GM23338 (cell line): ENCODE measurements around the gene BBX. TPM values are rescaled to one million over a fixed set of nuclear protein-coding genes. Genes with fewer than 3 reads are reported as not detected.

Experiments
- ATAC-seq: fragments of 200-7000 bp; cut with Tn5 transposase; 3 replicates; pipeline ENCODE4 v1.9.1; 2020
- DNase-seq: peaks from one replicate; pipeline ENCODE4 v3.0.0-alpha.2; 2015; ENCODE audit warnings: low spot score
- H2AFZ ChIP-seq: fragments of 200-600 bp; sonication (generic); 2 replicates; pipeline ENCODE4 v1.8.0; 2016; ENCODE audit warnings: antibody characterized with exemption, mild to moderate bottlenecking, moderate library complexity
- H3F3A ChIP-seq: fragments of 200-600 bp; sonication (generic); replicated peaks from 2 replicates; pipeline ENCODE4 v1.8.0; 2017; ENCODE audit warnings: antibody characterized with exemption, mixed run types, low read depth
- H3K27ac ChIP-seq: fragments of 200-600 bp; sonication (generic); 2 replicates; pipeline ENCODE4 v1.6.1; 2016; ENCODE audit warnings: low read depth
- H3K27me3 ChIP-seq: fragments of 200-600 bp; sonication (generic); 2 replicates; pipeline ENCODE4 v1.8.0; 2016; ENCODE audit warnings: mild to moderate bottlenecking, mixed run types, moderate library complexity; ENCODE audit not compliant: insufficient read depth
- H3K36me3 ChIP-seq: fragments of 200-600 bp; sonication (generic); 2 replicates; pipeline ENCODE4 v1.8.0; 2016; ENCODE audit warnings: mild to moderate bottlenecking; ENCODE audit not compliant: insufficient read depth
- H3K4me1 ChIP-seq: fragments of 200-600 bp; sonication (generic); 2 replicates; pipeline ENCODE4 v1.8.0; 2016; ENCODE audit warnings: mild to moderate bottlenecking, moderate library complexity; ENCODE audit not compliant: insufficient read depth
- H3K4me2 ChIP-seq: fragments of 200-600 bp; sonication (generic); 2 replicates; pipeline ENCODE4 v1.7.1; 2017; ENCODE audit warnings: mixed run types
- H3K4me3 ChIP-seq: fragments of 200-600 bp; sonication (generic); 2 replicates; pipeline ENCODE4 v1.6.1; 2016; ENCODE audit warnings: mixed run types
- H3K79me2 ChIP-seq: fragments of 200-600 bp; sonication (generic); replicated peaks from 2 replicates; pipeline ENCODE4 v1.8.0; 2017; ENCODE audit warnings: mild to moderate bottlenecking; ENCODE audit not compliant: insufficient read depth
- H3K9me2 ChIP-seq: fragments of 200-600 bp; sonication (generic); 2 replicates; pipeline ENCODE4 v1.8.0; 2017; ENCODE audit not compliant: insufficient read depth
- H4K20me1 ChIP-seq: fragments of 200-600 bp; sonication (generic); replicated peaks from 2 replicates; pipeline ENCODE4 v1.8.0; 2017; ENCODE audit warnings: mild to moderate bottlenecking; ENCODE audit not compliant: insufficient read depth
- H3K27ac Mint-ChIP-seq: 2 replicates; pipeline ENCODE4 v1.8.0; 2020; ENCODE audit warnings: inconsistent platforms, mild to moderate bottlenecking, moderate library complexity, mixed read lengths
- H3K27me3 Mint-ChIP-seq: 3 replicates; pipeline ENCODE4 v1.8.0; 2022; ENCODE audit warnings: low read depth, mild to moderate bottlenecking, moderate library complexity, mixed read lengths, inconsistent platforms; ENCODE audit not compliant: insufficient read depth, poor library complexity
- H3K36me3 Mint-ChIP-seq: 3 replicates; pipeline ENCODE4 v1.8.0; 2021; ENCODE audit warnings: low read depth, mild to moderate bottlenecking, inconsistent platforms, moderate library complexity, mixed read lengths
- H3K4me1 Mint-ChIP-seq: 3 replicates; pipeline ENCODE4 v1.8.0; 2020; ENCODE audit warnings: mild to moderate bottlenecking, inconsistent platforms, mixed read lengths
- H3K4me3 Mint-ChIP-seq: 3 replicates; pipeline ENCODE4 v1.8.0; 2021; ENCODE audit warnings: moderate library complexity, mild to moderate bottlenecking, inconsistent platforms, mixed read lengths
- H3K9me3 Mint-ChIP-seq: 3 replicates; pipeline ENCODE4 v1.8.0; 2020; ENCODE audit warnings: moderate library complexity, mild to moderate bottlenecking, inconsistent platforms, mixed read lengths
- CREB1 ChIP-seq: fragments of 250-450 bp; sonication (Bioruptor Pico); IDR thresholded peaks from 2 replicates; pipeline ENCODE4 v1.5.0; 2020; ENCODE audit warnings: low read depth, mild to moderate bottlenecking, moderate library complexity
- ETS1 ChIP-seq: IDR thresholded peaks from 2 replicates; pipeline ENCODE4 v1.6.1; 2016; ENCODE audit warnings: antibody characterized with exemption
- EZH2 ChIP-seq: fragments of 200-600 bp; sonication (generic); IDR thresholded peaks from one replicate; pipeline ENCODE4 v1.8.0; 2017; ENCODE audit warnings: antibody characterized with exemption, mild to moderate bottlenecking, low read depth; ENCODE audit not compliant: unreplicated experiment
- EZH2phosphoT487 ChIP-seq: fragments of 200-600 bp; sonication (generic); IDR thresholded peaks from one replicate; pipeline ENCODE4 v1.8.1; 2018; ENCODE audit warnings: antibody characterized with exemption; ENCODE audit not compliant: unreplicated experiment
- NANOG ChIP-seq: IDR thresholded peaks from 2 replicates; pipeline ENCODE4 v1.6.1; 2016; ENCODE audit warnings: antibody characterized with exemption, borderline replicate concordance
- POLR2AphosphoS5 ChIP-seq: IDR thresholded peaks from 2 replicates; pipeline ENCODE4 v1.6.1; 2016; ENCODE audit warnings: antibody characterized with exemption, low read depth
- ZNF114 ChIP-seq: fragments of 250-450 bp; sonication (Bioruptor Pico); IDR thresholded peaks from 2 replicates; pipeline ENCODE4 v1.5.0; 2020; ENCODE audit warnings: mild to moderate bottlenecking, moderate library complexity
- ZNF331 ChIP-seq: fragments of 250-450 bp; sonication (Bioruptor Pico); IDR thresholded peaks from 2 replicates; pipeline ENCODE4 v1.5.0; 2020; ENCODE audit warnings: low read depth, mild to moderate bottlenecking, moderate library complexity
- ZNF462 ChIP-seq: fragments of 250-450 bp; sonication (Bioruptor Pico); IDR thresholded peaks from 2 replicates; pipeline ENCODE4 v1.5.0; 2020; ENCODE audit warnings: mild to moderate bottlenecking, moderate library complexity
- polyA plus RNA-seq: library from polyadenylated mRNA; unstranded; fragments of >200 nt; fragmentation: Nextera tagmentation; extraction: Ambion mirVana; gene quantifications from 2 replicates; pipeline ENCODE4 v1.2.1, GENCODE V29; 2016
- total RNA-seq: library from RNA; depleted of rRNA; stranded (reverse); fragments of >200 nt; shearing (Covaris generic); gene quantifications from 2 replicates; pipeline ENCODE4 v1.2.3, GENCODE V29; 2014

The BBX gene
- total and polyA plus RNA-seq, 2 experiments from 2014 or later, result 35.2 to 44.1 TPM

GRCh38 chr3:107745354-107745753 is 222.6 kb downstream of the BBX start:
- Histone ChIP-seq H3F3A (no peaks in the 10 kb centered on the region), H4K20me1 (no peaks in the 10 kb centered on the region), H3K4me1 (peaks cover 9% of the 10 kb centered on the region; the same call in 1 of the 2 replicates), H2AFZ (no peak overlapping the region), H3K4me2 (no peak overlapping the region), H3K27ac (no peak overlapping the region), H3K27me3 (no peaks in the 10 kb centered on the region), H3K4me3 (no peak overlapping the region), H3K9me2 (no peaks in the 10 kb centered on the region), H3K36me3 (no peaks in the 10 kb centered on the region), H3K79me2 (no peaks in the 10 kb centered on the region)
- H3K9me3 Mint-ChIP-seq, result no peaks in the 10 kb centered on the region
- no peak overlapping the region for H3K27ac Mint-ChIP-seq
- no peaks in the 10 kb centered on the region; the same call in 2 of the 3 replicates for H3K36me3 Mint-ChIP-seq
- no peak overlapping the region for H3K4me3 Mint-ChIP-seq
- H3K4me1 Mint-ChIP-seq, result peaks cover 13% of the 10 kb centered on the region
- DNase-seq (no peak), ATAC-seq (no peak)
- TF ChIP-seq ZNF331 (CRISPR knock-in tag) (no peak), CREB1 (CRISPR knock-in tag) (no peak), EZH2 (no peak), ZNF462 (CRISPR knock-in tag) (no peak), NANOG (no peak), EZH2phosphoT487 (no peak), POLR2AphosphoS5 (no peak), ZNF114 (CRISPR knock-in tag) (no peak), ETS1 (no peak)
- H3K27me3 Mint-ChIP-seq, result no peaks in the 10 kb centered on the region
